ENCODE data around the gene WWP2. TPM values are rescaled to one million over a fixed set of nuclear protein-coding genes. Genes with fewer than 3 reads are reported as not detected.

WWP2 gene
- total RNA-seq, 1 donor from 2014 or later = 26.8 TPM

DNA sequence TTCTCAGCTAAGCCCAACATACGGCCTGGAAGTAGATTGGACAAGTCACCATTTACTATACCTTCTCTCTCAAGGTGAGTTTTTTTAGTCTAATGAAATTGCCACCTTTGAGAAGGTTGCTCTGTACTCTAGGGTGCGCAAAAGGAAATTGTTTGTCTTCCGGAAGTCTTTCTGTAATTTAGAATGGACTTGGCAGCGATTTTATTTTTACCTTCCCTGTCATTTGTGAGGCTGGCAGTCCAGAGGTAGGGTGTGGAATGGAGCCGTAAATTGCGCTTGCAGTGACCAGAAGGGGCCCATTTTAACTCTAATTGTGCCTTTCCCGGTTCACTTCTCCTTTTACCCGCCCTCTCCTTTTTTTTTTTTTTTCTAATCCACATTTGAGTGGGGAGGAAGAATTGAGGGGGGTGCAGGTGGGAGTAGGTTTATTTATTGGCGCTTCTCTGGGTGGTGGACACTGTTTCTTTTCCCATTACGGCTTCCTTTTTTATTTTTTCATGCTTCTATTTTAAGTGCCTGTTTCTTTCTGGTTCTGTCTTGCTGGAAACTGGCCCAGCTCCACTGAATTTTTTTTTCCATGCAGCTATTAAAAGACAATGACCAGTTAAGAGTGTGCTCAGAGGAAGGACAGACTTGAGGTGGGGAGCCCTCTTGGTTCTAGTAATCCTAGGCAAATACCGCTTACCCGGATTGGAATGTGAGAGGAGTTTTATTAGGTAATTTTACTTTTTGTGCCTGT, 99.3 kb downstream of the WWP2 start:
- no peaks in the 10 kb centered on the region for H3K27me3 ChIP-seq
- no peaks in the 10 kb centered on the region for H3F3A ChIP-seq (ENCODE audit: low read depth)
- no peak overlapping the region for H3K4me2 ChIP-seq
- Mint-ChIP-seq H3K36me3 (no peaks in the 10 kb centered on the region), H3K27ac (no peak overlapping the region), H3K4me3 (no peak overlapping the region), H3K4me1 (peaks cover 6% of the 10 kb centered on the region), H3K9me3 (no peaks in the 10 kb centered on the region), H3K27me3 (ENCODE audit: insufficient read depth, low read depth) (no peaks in the 10 kb centered on the region)
- no peaks in the 10 kb centered on the region for H3K36me3 ChIP-seq
- H4K20me1 ChIP-seq (ENCODE audit: low read depth) = no peaks in the 10 kb centered on the region
- H2AFZ ChIP-seq (replicated peaks) = no peak overlapping the region
- peaks cover 3% of the 10 kb centered on the region for H3K4me1 ChIP-seq
- DNase-seq (ENCODE audit: low spot score) = no peak
- H3K27ac ChIP-seq = no peak overlapping the region
- H3K9me3 ChIP-seq (ENCODE audit: low read depth) = no peaks in the 10 kb centered on the region
- TF ChIP-seq EZH2phosphoT487 (IDR thresholded peaks at IDR 0.05) = no peak
- TF ChIP-seq EZH2 (IDR thresholded peaks at IDR 0.05) = no peak
- TF ChIP-seq CTCF (IDR thresholded peaks at IDR 0.05) = no peak
- no peaks in the 10 kb centered on the region for H3K79me2 ChIP-seq (ENCODE audit: low read depth)
- H3K4me3 ChIP-seq = no peak overlapping the region
- H3K9ac ChIP-seq = no peak overlapping the region

DNA sequence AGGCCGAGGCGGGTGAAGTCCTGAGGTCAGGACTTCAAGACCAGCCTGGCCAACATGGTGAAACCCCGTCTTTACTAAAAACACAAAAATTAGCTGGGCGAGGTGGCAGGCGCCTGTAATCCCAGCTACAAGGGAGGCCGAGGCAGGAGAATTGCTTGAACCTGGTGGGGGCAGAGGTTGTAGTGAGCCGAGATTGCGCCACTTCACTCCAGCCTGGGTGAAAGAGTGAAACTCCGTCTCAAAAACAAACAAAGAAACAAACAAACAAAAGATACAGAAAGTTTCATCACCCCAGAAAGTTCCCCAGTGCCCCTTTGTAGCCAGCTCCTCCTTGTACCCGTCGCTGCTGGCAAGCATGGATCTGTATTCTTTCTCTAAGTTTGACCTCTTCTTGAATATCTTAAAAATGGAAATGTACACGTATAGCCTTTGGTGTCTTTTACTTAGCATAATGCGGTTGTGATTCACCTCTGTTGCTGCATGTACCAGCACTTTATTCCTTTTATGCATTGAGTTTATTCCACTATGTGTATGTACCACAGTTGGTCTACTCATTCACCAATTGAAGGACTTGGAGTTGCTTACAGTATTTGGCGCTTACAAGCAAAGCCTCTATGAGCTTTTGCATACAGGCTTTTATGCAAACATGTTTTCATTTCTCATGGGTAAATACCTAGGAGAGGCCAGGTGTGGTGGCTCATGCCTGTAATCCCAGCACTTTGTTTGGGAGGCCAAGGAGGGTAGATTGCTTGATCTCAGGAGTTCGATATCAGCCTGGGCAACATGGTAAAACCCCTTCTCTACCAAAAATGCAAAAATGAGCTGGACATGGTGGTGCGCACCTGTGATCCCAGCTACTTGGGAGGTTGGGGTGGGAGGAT, 101.5 kb downstream of the WWP2 start:
- TF ChIP-seq EZH2phosphoT487 (IDR thresholded peaks at IDR 0.05) (no peak), EZH2 (IDR thresholded peaks at IDR 0.05) (no peak)
- Mint-ChIP-seq H3K27ac (no peak overlapping the region), H3K36me3 (no peaks in the 10 kb centered on the region), H3K4me3 (no peak overlapping the region), H3K27me3 (ENCODE audit: insufficient read depth, low read depth) (no peaks in the 10 kb centered on the region), H3K4me1 (peaks cover 6% of the 10 kb centered on the region), H3K9me3 (no peaks in the 10 kb centered on the region)
- Histone ChIP-seq H3K27ac (no peak overlapping the region), H3K27me3 (no peaks in the 10 kb centered on the region), H3K4me2 (no peak overlapping the region), H3K9ac (no peak overlapping the region), H3K4me3 (no peak overlapping the region), H2AFZ (replicated peaks) (no peak overlapping the region), H4K20me1 (ENCODE audit: low read depth) (no peaks in the 10 kb centered on the region), H3K36me3 (no peaks in the 10 kb centered on the region), H3K4me1 (peaks cover 3% of the 10 kb centered on the region), H3K9me3 (ENCODE audit: low read depth) (no peaks in the 10 kb centered on the region), H3F3A (ENCODE audit: low read depth) (no peaks in the 10 kb centered on the region), H3K79me2 (ENCODE audit: low read depth) (no peaks in the 10 kb centered on the region)
- DNase-seq (ENCODE audit: low spot score) = no peak

DNA sequence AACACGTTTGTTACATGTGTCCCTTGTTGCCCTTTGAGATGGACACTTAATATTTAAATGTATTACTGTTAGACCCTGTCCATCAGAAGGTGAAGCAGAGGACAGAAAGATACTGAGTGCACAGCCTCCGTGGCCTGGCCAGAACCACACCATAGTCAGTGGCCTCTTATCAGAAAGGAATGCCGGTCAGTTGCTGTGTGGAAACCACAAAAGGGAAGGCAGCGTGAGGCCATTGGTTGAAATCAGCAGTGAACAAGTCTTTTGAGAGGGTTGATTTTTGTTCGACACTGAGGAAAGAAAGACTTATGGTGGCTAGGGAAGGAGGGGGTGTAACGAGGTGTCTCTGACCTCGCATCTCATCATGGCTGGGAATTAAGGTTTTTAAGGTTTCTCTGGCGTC, 103.6 kb downstream of the WWP2 start:
- no peak for TF ChIP-seq CTCF (IDR thresholded peaks at IDR 0.05)
- no peak for TF ChIP-seq EZH2 (IDR thresholded peaks at IDR 0.05)
- no peak for TF ChIP-seq EZH2phosphoT487 (IDR thresholded peaks at IDR 0.05)
- Histone ChIP-seq H3K9me3 (ENCODE audit: low read depth) (no peaks in the 10 kb centered on the region), H3K4me3 (no peak overlapping the region), H3K4me1 (peaks cover 3% of the 10 kb centered on the region), H3K4me2 (no peak overlapping the region), H3K27ac (peak overlapping the region; percentile 2), H3K27me3 (no peaks in the 10 kb centered on the region), H4K20me1 (ENCODE audit: low read depth) (no peaks in the 10 kb centered on the region), H3K79me2 (ENCODE audit: low read depth) (no peaks in the 10 kb centered on the region), H3K36me3 (no peaks in the 10 kb centered on the region), H2AFZ (replicated peaks) (no peak overlapping the region), H3F3A (ENCODE audit: low read depth) (no peaks in the 10 kb centered on the region), H3K9ac (no peak overlapping the region)
- Mint-ChIP-seq H3K36me3 (no peaks in the 10 kb centered on the region), H3K27ac (no peak overlapping the region), H3K4me3 (no peak overlapping the region), H3K4me1 (peaks cover 4% of the 10 kb centered on the region), H3K27me3 (ENCODE audit: insufficient read depth, low read depth) (peaks cover 2% of the 10 kb centered on the region), H3K9me3 (no peaks in the 10 kb centered on the region)
- DNase-seq (ENCODE audit: low spot score) = peak; percentile 44
